ENCODE measurements around the gene DNAJB6.

DNA sequence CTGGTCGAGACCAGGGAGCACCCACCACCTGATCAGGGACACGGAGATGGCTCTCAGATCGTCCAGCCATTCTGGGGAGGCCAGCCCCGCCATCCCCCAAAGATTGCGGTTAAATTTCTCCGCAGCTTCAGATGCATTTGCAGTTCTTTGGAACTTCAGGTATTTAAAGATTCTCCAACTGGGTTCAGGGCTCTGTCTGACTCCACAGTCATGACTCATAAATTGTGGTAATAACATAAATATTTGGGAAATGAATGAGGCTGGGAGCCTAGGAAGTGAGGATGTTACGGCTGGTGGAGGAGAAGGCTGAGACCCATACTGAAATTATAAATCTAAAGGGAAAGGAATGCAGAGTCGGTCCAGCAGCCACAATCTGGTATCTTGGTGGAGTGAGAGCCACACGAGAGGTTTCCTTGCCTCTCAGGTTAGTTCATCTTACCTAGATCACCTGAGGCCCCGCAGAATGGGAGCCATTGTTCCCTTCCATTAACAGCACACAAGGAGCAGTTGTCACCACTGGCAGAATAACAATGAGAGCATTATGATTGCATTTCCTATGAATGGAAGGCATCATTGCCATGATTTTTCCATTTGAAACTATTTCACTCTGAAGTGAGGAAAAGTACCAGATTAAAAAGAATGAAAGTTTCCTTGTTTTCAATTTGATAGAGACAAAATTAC, 26.7 kb upstream of the DNAJB6 start:
- TF ChIP-seq CTCF (IDR thresholded peaks at IDR 0.05) (no peak), POLR2A (IDR thresholded peaks at IDR 0.05) (no peak), EP300 (IDR thresholded peaks at IDR 0.05) (no peak)
